WERI-Rb-1 (cell line): ENCODE measurements around the gene CCL25.
"Not testable (repeated sequence)": the region's sequence is repeated elsewhere in the genome, so short reads cannot be mapped to it uniquely, and the experiment has no call there.

Source experiments
- DNase-seq: peaks from one replicate; pipeline ENCODE4 v3.0.0-alpha.2; 2020
- H3K27ac ChIP-seq: fragments of 250-450 bp; sonication (Bioruptor Pico); 2 replicates; pipeline ENCODE4 v1.5.1; 2020; ENCODE audit warnings: mild to moderate bottlenecking, moderate library complexity
- H3K27me3 ChIP-seq: fragments of 250-450 bp; sonication (Bioruptor Pico); 2 replicates; pipeline ENCODE4 v1.5.1; 2021; ENCODE audit warnings: mild to moderate bottlenecking, low read depth, moderate library complexity; ENCODE audit not compliant: insufficient read depth, severe bottlenecking
- H3K36me3 ChIP-seq: fragments of 250-450 bp; sonication (Bioruptor Pico); 2 replicates; pipeline ENCODE4 v1.5.1; 2020; ENCODE audit warnings: mild to moderate bottlenecking, moderate library complexity
- H3K4me3 ChIP-seq: 2 replicates; pipeline ENCODE4 v1.5.1; 2011; ENCODE audit warnings: low read depth, mild to moderate bottlenecking, control low read depth, low read length
- H3K9me3 ChIP-seq: fragments of 250-450 bp; sonication (Bioruptor Pico); 2 replicates; pipeline ENCODE4 v1.5.1; 2021; ENCODE audit warnings: mild to moderate bottlenecking, moderate library complexity; ENCODE audit not compliant: severe bottlenecking
- CTCF ChIP-seq: IDR thresholded peaks from 2 replicates; pipeline ENCODE4 v1.5.1; 2011; ENCODE audit warnings: low read depth, mild to moderate bottlenecking, control low read depth, inconsistent platforms, low read length

The CCL25 gene

GRCh38 chr19:8028951-8029491 lies 23.5 kb upstream of the CCL25 start:
- H3K4me3 ChIP-seq = no peak overlapping the region
- no peaks in the 10 kb centered on the region for H3K27me3 ChIP-seq
- H3K27ac ChIP-seq = no peak overlapping the region
- TF ChIP-seq CTCF = 0 out of 2 replicates have a peak, but pooled peaks have one; percentile 14
- H3K36me3 ChIP-seq = no peaks in the 10 kb centered on the region
- DNase-seq = peak; percentile 40
- no peaks in the 10 kb centered on the region for H3K9me3 ChIP-seq

GRCh38 chr19:8030960-8031359 lies 21.6 kb upstream of the CCL25 start:
- no peak overlapping the region for H3K4me3 ChIP-seq
- no peaks in the 10 kb centered on the region for H3K27me3 ChIP-seq
- H3K36me3 ChIP-seq = no peaks in the 10 kb centered on the region
- H3K27ac ChIP-seq = no peak overlapping the region
- no peaks in the 10 kb centered on the region for H3K9me3 ChIP-seq
- no peak for TF ChIP-seq CTCF
- no peak for DNase-seq

- H3K36me3 ChIP-seq, H3K9me3 ChIP-seq, H3K4me3 ChIP-seq, H3K27ac ChIP-seq, DNase-seq, H3K27me3 ChIP-seq: not testable (repeated sequence)
Observed at GRCh38 chr19:8033287-8034177, 19.0 kb upstream of the CCL25 start.

GRCh38 chr19:8034178-8034525 lies 18.4 kb upstream of the CCL25 start:
- no peaks in the 10 kb centered on the region for H3K27me3 ChIP-seq
- DNase-seq = no peak
- no peak overlapping the region for H3K27ac ChIP-seq
- no peak for TF ChIP-seq CTCF
- no peaks in the 10 kb centered on the region for H3K9me3 ChIP-seq
- no peak overlapping the region for H3K4me3 ChIP-seq
- H3K36me3 ChIP-seq = no peaks in the 10 kb centered on the region

GRCh38 chr19:8036434-8037099 lies 16.0 kb upstream of the CCL25 start:
- Histone ChIP-seq H3K4me3 (no peak overlapping the region), H3K27ac (no peak overlapping the region), H3K9me3 (no peaks in the 10 kb centered on the region), H3K27me3 (no peaks in the 10 kb centered on the region), H3K36me3 (no peaks in the 10 kb centered on the region)
- no peak for DNase-seq
- no peak for TF ChIP-seq CTCF

GRCh38 chr19:8038815-8039214 lies 13.7 kb upstream of the CCL25 start:
- H3K9me3 ChIP-seq = no peaks in the 10 kb centered on the region
- H3K36me3 ChIP-seq = no peaks in the 10 kb centered on the region

More at GRCh38 chr19:8038815-8039214, 13.7 kb upstream of the CCL25 start:
- DNase-seq = no peak
- TF ChIP-seq CTCF = no peak
- Histone ChIP-seq H3K27me3 (no peaks in the 10 kb centered on the region), H3K4me3 (no peak overlapping the region), H3K27ac (no peak overlapping the region)
